ENCODE measurements around the gene KCNN3. TPM values are rescaled to one million over a fixed set of nuclear protein-coding genes. Genes with fewer than 3 reads are reported as not detected.

The KCNN3 gene
- total RNA-seq, 1 donor from 2014 or later, result 4.3 TPM

- Mint-ChIP-seq H3K4me1 (no peaks in the 10 kb centered on the region), H3K27ac (no peak overlapping the region), H3K27me3 (ENCODE audit: insufficient read depth, low read depth) (peaks cover 14% of the 10 kb centered on the region), H3K9me3 (no peaks in the 10 kb centered on the region), H3K4me3 (peak overlapping the region; percentile 28), H3K36me3 (no peaks in the 10 kb centered on the region)
- H4K20me1 ChIP-seq (ENCODE audit: low read depth), result no peaks in the 10 kb centered on the region
- H3K79me2 ChIP-seq (ENCODE audit: low read depth), result no peaks in the 10 kb centered on the region
- H3K9ac ChIP-seq, result no peak overlapping the region
- H3K4me3 ChIP-seq, result no peak overlapping the region
- H3F3A ChIP-seq (ENCODE audit: low read depth), result no peaks in the 10 kb centered on the region
- no peak overlapping the region for H2AFZ ChIP-seq (replicated peaks)
- H3K27me3 ChIP-seq, result peaks cover 24% of the 10 kb centered on the region
- no peaks in the 10 kb centered on the region for H3K4me1 ChIP-seq
- H3K9me3 ChIP-seq (ENCODE audit: low read depth), result no peaks in the 10 kb centered on the region
- peak; percentile 54 for DNase-seq (ENCODE audit: low spot score)
- H3K4me2 ChIP-seq, result no peak overlapping the region
- TF ChIP-seq EZH2phosphoT487 (IDR thresholded peaks at IDR 0.05) (no peak), EZH2 (IDR thresholded peaks at IDR 0.05) (no peak), CTCF (IDR thresholded peaks at IDR 0.05) (peak; percentile 47)
- H3K36me3 ChIP-seq, result no peaks in the 10 kb centered on the region
- H3K27ac ChIP-seq, result no peak overlapping the region
These were observed 104.1 kb downstream of the KCNN3 start for GRCh38 chr1:154765970-154766369.

- no peak overlapping the region for H3K4me3 Mint-ChIP-seq
- Histone ChIP-seq H3K4me2 (no peak overlapping the region), H3K79me2 (ENCODE audit: low read depth) (no peaks in the 10 kb centered on the region), H3K36me3 (no peaks in the 10 kb centered on the region), H3K27me3 (peaks cover 35% of the 10 kb centered on the region), H3K4me3 (no peak overlapping the region), H3K9me3 (ENCODE audit: low read depth) (no peaks in the 10 kb centered on the region), H3K9ac (no peak overlapping the region), H4K20me1 (ENCODE audit: low read depth) (no peaks in the 10 kb centered on the region), H3K27ac (no peak overlapping the region), H3F3A (ENCODE audit: low read depth) (no peaks in the 10 kb centered on the region), H3K4me1 (no peaks in the 10 kb centered on the region), H2AFZ (replicated peaks) (no peak overlapping the region)
- DNase-seq (ENCODE audit: low spot score), result no peak
- no peaks in the 10 kb centered on the region for H3K9me3 Mint-ChIP-seq
- no peak for TF ChIP-seq EZH2phosphoT487 (IDR thresholded peaks at IDR 0.05)
- no peak for TF ChIP-seq EZH2 (IDR thresholded peaks at IDR 0.05)
- no peak for TF ChIP-seq CTCF (IDR thresholded peaks at IDR 0.05)
- no peaks in the 10 kb centered on the region for H3K4me1 Mint-ChIP-seq
- no peak overlapping the region for H3K27ac Mint-ChIP-seq
- no peaks in the 10 kb centered on the region for H3K36me3 Mint-ChIP-seq
- peaks cover 14% of the 10 kb centered on the region for H3K27me3 Mint-ChIP-seq (ENCODE audit: insufficient read depth, low read depth)
These were observed 105.3 kb downstream of the KCNN3 start for GRCh38 chr1:154764773-154765172.

DNA sequence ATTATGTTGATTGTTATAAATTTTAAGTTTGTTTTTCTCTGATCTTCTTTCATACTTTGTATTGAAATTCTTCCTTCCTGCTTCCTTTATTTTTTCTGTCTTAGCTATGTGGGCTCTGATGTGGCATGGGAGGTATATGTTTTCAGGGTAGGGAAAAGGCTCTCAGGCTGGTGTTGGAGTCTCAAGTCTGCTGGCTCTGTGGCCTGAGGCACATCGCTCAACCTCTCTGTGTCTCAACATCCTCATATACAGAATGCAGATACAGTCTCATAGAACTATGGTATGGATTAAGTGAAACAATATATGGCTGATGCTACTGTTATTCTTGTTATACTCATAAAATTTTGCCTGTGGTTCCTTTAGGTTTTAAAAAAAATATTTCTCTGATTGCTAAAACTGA, 105.9 kb downstream of the KCNN3 start:
- no peak overlapping the region for H3K4me3 Mint-ChIP-seq

More for the DNA sequence above, 105.9 kb downstream of the KCNN3 start:
- Mint-ChIP-seq H3K4me1 (no peaks in the 10 kb centered on the region), H3K36me3 (no peaks in the 10 kb centered on the region), H3K27ac (no peak overlapping the region), H3K9me3 (no peaks in the 10 kb centered on the region), H3K27me3 (ENCODE audit: insufficient read depth, low read depth) (peaks cover 14% of the 10 kb centered on the region)
- Histone ChIP-seq H3K9me3 (ENCODE audit: low read depth) (no peaks in the 10 kb centered on the region), H3K27ac (no peak overlapping the region), H3K4me2 (no peak overlapping the region), H3K36me3 (no peaks in the 10 kb centered on the region), H3K79me2 (ENCODE audit: low read depth) (no peaks in the 10 kb centered on the region), H3K4me3 (no peak overlapping the region), H3K9ac (no peak overlapping the region), H3K4me1 (no peaks in the 10 kb centered on the region), H3K27me3 (peaks cover 41% of the 10 kb centered on the region), H2AFZ (replicated peaks) (no peak overlapping the region), H3F3A (ENCODE audit: low read depth) (no peaks in the 10 kb centered on the region), H4K20me1 (ENCODE audit: low read depth) (no peaks in the 10 kb centered on the region)
- TF ChIP-seq CTCF (IDR thresholded peaks at IDR 0.05) (no peak), EZH2 (IDR thresholded peaks at IDR 0.05) (no peak), EZH2phosphoT487 (IDR thresholded peaks at IDR 0.05) (no peak)
- no peak for DNase-seq (ENCODE audit: low spot score)
